Stimulated activated CD8-positive, alpha-beta memory T cell treated with anti-CD3 and anti-CD28 coated beads, Interleukin-2, amount 100 ng/mL, for 48 hours (primary cell): ENCODE results near the gene SF3A1.
A peak's percentile ranks its signal among the peaks of the same experiment; 100 is the strongest.
"Not testable (repeated sequence)": the region's sequence is repeated elsewhere in the genome, so short reads cannot be mapped to it uniquely, and the experiment has no call there.

Source experiments
- DNase-seq, 2 donors: peaks; one replicate each; pipeline ENCODE4 v3.0.0-alpha.2; 2020; ENCODE audit warnings: low read depth in 2 of 2

Gene SF3A1, protein sequence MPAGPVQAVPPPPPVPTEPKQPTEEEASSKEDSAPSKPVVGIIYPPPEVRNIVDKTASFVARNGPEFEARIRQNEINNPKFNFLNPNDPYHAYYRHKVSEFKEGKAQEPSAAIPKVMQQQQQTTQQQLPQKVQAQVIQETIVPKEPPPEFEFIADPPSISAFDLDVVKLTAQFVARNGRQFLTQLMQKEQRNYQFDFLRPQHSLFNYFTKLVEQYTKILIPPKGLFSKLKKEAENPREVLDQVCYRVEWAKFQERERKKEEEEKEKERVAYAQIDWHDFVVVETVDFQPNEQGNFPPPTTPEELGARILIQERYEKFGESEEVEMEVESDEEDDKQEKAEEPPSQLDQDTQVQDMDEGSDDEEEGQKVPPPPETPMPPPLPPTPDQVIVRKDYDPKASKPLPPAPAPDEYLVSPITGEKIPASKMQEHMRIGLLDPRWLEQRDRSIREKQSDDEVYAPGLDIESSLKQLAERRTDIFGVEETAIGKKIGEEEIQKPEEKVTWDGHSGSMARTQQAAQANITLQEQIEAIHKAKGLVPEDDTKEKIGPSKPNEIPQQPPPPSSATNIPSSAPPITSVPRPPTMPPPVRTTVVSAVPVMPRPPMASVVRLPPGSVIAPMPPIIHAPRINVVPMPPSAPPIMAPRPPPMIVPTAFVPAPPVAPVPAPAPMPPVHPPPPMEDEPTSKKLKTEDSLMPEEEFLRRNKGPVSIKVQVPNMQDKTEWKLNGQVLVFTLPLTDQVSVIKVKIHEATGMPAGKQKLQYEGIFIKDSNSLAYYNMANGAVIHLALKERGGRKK

DNA sequence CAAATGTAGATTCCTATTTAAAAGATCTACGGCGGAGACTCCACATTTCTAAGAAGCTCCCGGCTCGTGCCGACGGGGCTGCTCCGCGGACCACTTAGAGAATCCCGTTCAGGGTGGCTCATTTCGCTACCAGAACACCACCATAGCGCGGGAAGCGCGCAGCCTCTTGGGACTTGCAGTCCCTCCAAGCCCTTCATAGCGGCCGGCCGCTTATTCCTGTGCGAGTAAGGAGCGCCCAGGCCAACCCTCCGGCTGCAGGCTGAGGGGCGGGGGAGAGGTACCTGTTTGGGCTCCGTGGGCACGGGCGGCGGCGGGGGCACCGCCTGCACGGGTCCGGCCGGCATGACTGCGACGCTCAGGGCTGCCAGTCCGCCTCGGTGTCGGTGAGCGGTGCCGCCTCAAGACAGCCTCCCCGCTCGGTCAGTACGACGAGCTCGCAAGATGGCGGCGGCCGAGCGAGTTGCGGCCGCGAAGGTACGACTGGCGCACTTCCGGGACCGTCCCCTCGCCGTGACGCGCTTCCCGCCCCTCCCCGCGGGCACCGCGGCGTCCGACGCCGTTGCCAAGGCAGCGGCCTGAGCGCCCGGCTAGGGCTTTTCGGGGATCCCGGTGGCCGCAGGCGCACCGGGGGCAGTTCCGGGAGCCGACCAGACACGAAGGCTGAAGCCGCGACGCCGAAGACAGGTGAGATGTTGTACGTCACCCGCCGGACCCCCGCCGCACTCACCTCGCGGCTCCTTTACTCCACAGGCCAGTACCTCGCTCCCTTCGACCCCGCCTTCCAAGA lies at the start of gene SF3A1, which contains the start of gene CCDC157:
Gene SF3A1, minus strand, starts transcription at position 446 of the 787 bp plus-strand sequence. Its CDS starts 102 bp downstream, at position 344.
Gene CCDC157, plus strand, starts transcription at position 559 of the 787 bp plus-strand sequence. CDS start 8,994 bp downstream, outside the sequence.
- DNase-seq = peak; percentile 84 to 85

DNA sequence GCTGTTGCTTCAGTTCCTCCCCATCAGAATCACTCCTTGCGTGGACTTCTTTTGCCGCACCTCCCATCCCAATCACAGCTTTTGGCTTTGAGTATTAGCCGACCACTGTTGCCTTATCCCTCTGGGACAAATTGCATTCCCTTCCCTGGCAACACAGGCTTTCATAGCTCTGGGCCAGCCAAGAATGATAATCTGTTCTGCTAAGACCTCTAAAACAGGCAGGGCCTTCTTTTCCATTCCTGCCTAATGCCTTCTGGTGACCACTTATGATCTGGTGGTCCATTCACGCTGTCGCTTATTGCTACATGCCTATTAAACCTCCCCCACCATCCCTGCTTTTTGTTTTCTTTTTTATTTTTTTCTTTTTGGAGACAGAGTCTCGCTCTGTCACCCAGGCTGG lies 49.7 kb upstream of the SF3A1 start:
- DNase-seq = no peak

GRCh38 chr22:30405731-30406130 lies 49.0 kb upstream of the SF3A1 start:
- no peak for DNase-seq

GRCh38 chr22:30404307-30404706 lies 47.6 kb upstream of the SF3A1 start:
- no peak for DNase-seq

DNA sequence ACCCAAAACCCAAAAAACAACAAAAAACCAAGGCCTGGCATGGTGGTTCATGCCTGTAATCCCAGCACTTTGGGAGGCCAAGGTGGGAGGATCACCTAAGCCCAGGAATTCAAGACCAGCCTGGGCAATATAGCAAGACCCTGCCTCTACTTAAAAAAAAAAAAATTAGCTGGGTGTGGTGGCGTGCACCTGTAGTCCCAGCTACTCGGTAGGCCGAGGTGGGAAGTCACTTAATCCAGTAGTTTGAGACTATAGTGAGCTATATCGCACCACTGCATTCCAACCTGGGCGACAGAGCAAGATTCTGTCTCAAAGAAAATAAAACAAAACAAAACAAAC lies 46.0 kb upstream of the SF3A1 start:
- not testable (repeated sequence) for DNase-seq

DNA sequence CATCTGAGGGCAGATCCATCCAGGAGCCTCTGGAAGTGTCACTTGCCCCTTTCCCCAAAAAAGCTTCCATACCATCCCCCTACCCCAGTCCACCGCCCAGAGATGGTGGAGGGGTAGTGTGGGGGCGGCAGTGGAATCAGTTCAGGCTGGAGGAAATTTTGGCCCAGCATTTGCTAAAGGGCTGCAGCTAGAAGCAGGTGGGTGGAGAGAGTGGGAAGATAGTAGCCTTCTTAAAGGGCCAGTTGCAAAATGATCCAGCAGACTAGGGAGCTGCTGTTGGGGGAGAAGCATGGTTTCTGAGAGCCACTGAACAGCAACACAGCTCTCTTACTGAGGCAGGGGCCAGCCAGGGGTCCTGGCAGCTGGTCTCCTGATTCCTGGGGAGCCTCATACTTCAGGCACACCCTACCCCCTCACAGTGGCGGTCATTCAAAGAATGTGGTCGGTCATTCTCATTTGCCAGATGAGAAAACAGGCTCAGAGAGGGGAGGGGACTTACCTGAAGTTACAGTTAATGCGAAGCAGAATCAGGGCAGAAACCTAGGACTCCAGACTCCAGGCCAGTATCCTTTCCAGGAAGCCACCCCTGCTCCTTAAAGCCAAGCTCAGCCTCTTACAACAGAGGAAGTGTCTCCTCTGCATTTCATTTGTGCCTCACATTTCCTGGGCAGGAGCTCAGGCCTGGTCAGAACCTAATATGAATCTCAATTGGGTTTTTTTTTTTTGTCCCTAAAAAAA lies 45.5 kb upstream of the SF3A1 start:
- DNase-seq = no peak

DNA sequence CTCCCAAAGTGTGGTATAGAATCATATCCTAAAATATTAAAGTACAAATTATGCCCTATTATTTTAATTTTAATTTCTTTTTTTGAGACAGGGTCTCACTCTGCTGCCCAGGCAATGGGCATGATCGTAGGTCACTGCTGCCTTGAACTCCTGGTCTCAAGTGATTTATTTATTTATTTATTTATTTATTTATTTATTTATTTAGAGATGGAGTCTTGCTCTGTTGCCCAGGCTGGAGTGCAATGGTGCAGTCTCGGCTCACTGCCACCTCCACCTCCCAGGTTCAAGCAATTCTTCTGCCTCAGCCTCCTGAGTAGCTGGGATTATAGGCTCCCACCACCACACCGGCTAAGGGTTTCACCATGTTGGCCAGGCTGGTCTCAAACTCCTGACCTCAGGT lies 44.3 kb upstream of the SF3A1 start:
- DNase-seq = not testable (repeated sequence)

DNA sequence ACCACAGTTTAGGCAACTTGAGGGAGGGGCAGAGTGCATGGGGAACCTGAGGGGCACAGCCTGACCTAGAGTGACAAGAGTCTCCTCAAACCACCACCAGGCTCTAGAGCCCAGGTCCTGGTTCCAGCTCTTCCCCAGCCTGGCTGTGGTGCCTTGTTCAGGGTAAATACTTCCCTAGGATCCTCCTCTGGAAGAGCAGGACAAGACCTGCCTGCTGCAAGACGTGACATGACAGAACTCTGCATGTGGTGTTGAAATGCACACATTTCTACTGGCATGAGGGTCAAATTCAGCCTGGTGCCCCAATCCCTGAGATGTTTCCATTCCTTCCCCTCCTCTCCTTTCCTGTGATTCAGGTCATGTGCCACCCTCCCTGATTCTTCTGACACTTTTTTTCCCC lies 43.5 kb upstream of the SF3A1 start:
- DNase-seq = no peak

- no peak for DNase-seq
Measured at GRCh38 chr22:30399718-30400117, 43.0 kb upstream of the SF3A1 start.

- DNase-seq = no peak
Measured at GRCh38 chr22:30398685-30399680, 42.3 kb upstream of the SF3A1 start.

- DNase-seq = no peak
Measured at GRCh38 chr22:30397656-30398635, 41.3 kb upstream of the SF3A1 start.

GRCh38 chr22:30396871-30397655 lies 40.4 kb upstream of the SF3A1 start, which contains the start of gene SEC14L2:
SEC14L2 (plus strand) TSS chr22:30397018; CDS start chr22:30397117, 99 bp downstream.
- peak; percentile 53 to 60 for DNase-seq

DNA sequence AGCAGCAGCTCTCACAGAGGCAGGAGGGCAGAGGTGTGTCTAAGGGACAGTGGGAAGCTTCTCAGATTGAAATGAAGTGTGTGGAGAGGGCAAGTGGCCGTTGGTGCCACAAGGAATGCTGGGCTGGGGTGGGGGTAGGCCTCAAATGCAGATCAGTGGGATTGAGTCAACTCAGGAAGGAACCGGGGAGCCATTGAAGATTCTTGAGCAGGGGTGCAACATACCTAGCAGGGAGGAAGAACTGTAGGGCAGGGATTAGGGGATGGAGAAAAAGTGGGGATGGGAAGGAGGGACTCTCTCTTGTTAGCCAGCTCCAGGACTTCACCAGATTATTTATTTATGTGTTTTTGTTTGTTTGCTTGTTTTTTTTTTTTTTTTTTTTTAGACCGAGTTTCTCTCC lies 37.2 kb upstream of the SF3A1 start:
- no peak for DNase-seq

GRCh38 chr22:30393322-30393680 lies 36.6 kb upstream of the SF3A1 start:
- DNase-seq = no peak

- no peak for DNase-seq
Measured at GRCh38 chr22:30392661-30393321, 36.1 kb upstream of the SF3A1 start.

GRCh38 chr22:30390974-30391691 lies 34.4 kb upstream of the SF3A1 start:
- DNase-seq = peak; percentile 55 to 74
